Hepatocyte (in vitro differentiated cells): ENCODE measurements around the gene TEPSIN. TPM values are rescaled to one million over a fixed set of nuclear protein-coding genes. Genes with fewer than 3 reads are reported as not detected.

ENCODE experiments used
- DNase-seq: peaks from one replicate; pipeline ENCODE4 v3.0.0-alpha.2; 2016; ENCODE audit warnings: low spot score
- H2AFZ ChIP-seq: fragments of 200-600 bp; sonication (generic); 2 replicates; pipeline ENCODE4 v1.6.0; 2016; ENCODE audit warnings: antibody characterized with exemption, mild to moderate bottlenecking
- H3K27ac ChIP-seq: fragments of 200-600 bp; sonication (generic); 2 replicates; pipeline ENCODE4 v1.5.1; 2016; ENCODE audit warnings: mild to moderate bottlenecking
- H3K27me3 ChIP-seq: fragments of 200-600 bp; sonication (generic); 2 replicates; pipeline ENCODE4 v1.6.1; 2016
- H3K36me3 ChIP-seq: fragments of 200-600 bp; sonication (generic); replicated peaks from 2 replicates; pipeline ENCODE4 v1.5.1; 2016; ENCODE audit warnings: low read depth; ENCODE audit not compliant: insufficient read depth
- H3K4me1 ChIP-seq: fragments of 200-600 bp; sonication (generic); 2 replicates; pipeline ENCODE4 v1.5.1; 2016; ENCODE audit warnings: mild to moderate bottlenecking, moderate library complexity; ENCODE audit not compliant: insufficient read depth
- H3K4me2 ChIP-seq: fragments of 200-600 bp; sonication (generic); 2 replicates; pipeline ENCODE4 v1.6.0; 2016
- H3K4me3 ChIP-seq: fragments of 200-600 bp; sonication (generic); 2 replicates; pipeline ENCODE4 v1.5.1; 2016; ENCODE audit warnings: mild to moderate bottlenecking
- H3K79me2 ChIP-seq: fragments of 200-600 bp; sonication (generic); 2 replicates; pipeline ENCODE4 v1.6.0; 2017; ENCODE audit warnings: mild to moderate bottlenecking
- H3K9me2 ChIP-seq: fragments of 200-600 bp; sonication (generic); replicated peaks from 2 replicates; pipeline ENCODE4 v1.6.0; 2017; ENCODE audit warnings: mild to moderate bottlenecking; ENCODE audit not compliant: insufficient read depth
- H3K9me3 ChIP-seq: fragments of 200-600 bp; sonication (generic); 2 replicates; pipeline ENCODE4 v1.5.1; 2016; ENCODE audit warnings: low read depth, mild to moderate bottlenecking
- H4K20me1 ChIP-seq: fragments of 200-600 bp; sonication (generic); 2 replicates; pipeline ENCODE4 v1.6.0; 2016; ENCODE audit warnings: mild to moderate bottlenecking; ENCODE audit not compliant: insufficient read depth, poor library complexity, severe bottlenecking
- CTCF ChIP-seq: fragments of 200-600 bp; sonication (generic); IDR thresholded peaks from 2 replicates; pipeline ENCODE4 v1.5.1; 2016; ENCODE audit warnings: antibody characterized with exemption, mild to moderate bottlenecking; ENCODE audit not compliant: poor library complexity
- EZH2 ChIP-seq: fragments of 200-600 bp; sonication (generic); IDR thresholded peaks from 2 replicates; pipeline ENCODE4 v1.6.1; 2016; ENCODE audit warnings: antibody characterized with exemption, mild to moderate bottlenecking, borderline replicate concordance
- EZH2phosphoT487 ChIP-seq: fragments of 200-600 bp; sonication (generic); IDR thresholded peaks from one replicate; pipeline ENCODE4 v1.6.1; 2018; ENCODE audit warnings: antibody characterized with exemption, mild to moderate bottlenecking, low read depth, moderate library complexity; ENCODE audit not compliant: unreplicated experiment, severe bottlenecking
- WGBS: methylation state at CpG from one replicate; pipeline ENCODE4 v1.1.6; 2016; ENCODE audit warnings: low lambda C conversion rate; ENCODE audit errors: missing lambda C conversion rate; 5-methylcytosine and 5-hydroxymethylcytosine counted together
- polyA plus RNA-seq: library from polyadenylated mRNA; unstranded; fragments of >200 nt; fragmentation: Nextera tagmentation; extraction: Ambion mirVana; gene quantifications from 2 replicates; pipeline ENCODE4 v1.2.1, GENCODE V29; 2016
- total RNA-seq: library from RNA; depleted of rRNA; stranded (reverse); fragments of >200 nt; gene quantifications from 2 replicates; pipeline ENCODE4 v1.2.3, GENCODE V29; 2014

TEPSIN gene
- total and polyA plus RNA-seq, 2 experiments from 2014 or later, result 34.1 to 44.3 TPM

- TF ChIP-seq EZH2, result no peak
- TF ChIP-seq CTCF, result no peak
- H3K9me3 ChIP-seq, result no peaks in the 10 kb centered on the region
- H3K4me2 ChIP-seq, result no peak overlapping the region
- no peaks in the 10 kb centered on the region for H4K20me1 ChIP-seq
- no peaks in the 10 kb centered on the region for H3K27me3 ChIP-seq
- H3K79me2 ChIP-seq, result peaks cover 13% of the 10 kb centered on the region
- H3K4me1 ChIP-seq, result peaks cover 19% of the 10 kb centered on the region
- H3K27ac ChIP-seq, result no peak overlapping the region
- DNase-seq, result no peak
- H3K4me3 ChIP-seq, result no peak overlapping the region
- no peaks in the 10 kb centered on the region for H3K9me2 ChIP-seq
- WGBS, result 94% methylated on average over 17 of the region's 21 CpGs
- H2AFZ ChIP-seq, result no peak overlapping the region
- no peaks in the 10 kb centered on the region for H3K36me3 ChIP-seq
These were observed 4.9 kb downstream of the TEPSIN start for GRCh38 chr17:81233811-81234505.

GRCh38 chr17:81233316-81233715 is 5.5 kb downstream of the TEPSIN start:
- H3K79me2 ChIP-seq, result peaks cover 11% of the 10 kb centered on the region
- WGBS, result 93% methylated on average over 17 of the region's 17 CpGs
- no peak overlapping the region for H2AFZ ChIP-seq
- H3K9me3 ChIP-seq, result no peaks in the 10 kb centered on the region
- H3K27me3 ChIP-seq, result no peaks in the 10 kb centered on the region
- H4K20me1 ChIP-seq, result no peaks in the 10 kb centered on the region
- no peaks in the 10 kb centered on the region for H3K36me3 ChIP-seq
- H3K9me2 ChIP-seq, result no peaks in the 10 kb centered on the region
- peaks cover 19% of the 10 kb centered on the region for H3K4me1 ChIP-seq
- no peak overlapping the region for H3K4me2 ChIP-seq
- no peak overlapping the region for H3K27ac ChIP-seq
- TF ChIP-seq EZH2 (no peak), CTCF (no peak), EZH2phosphoT487 (no peak)
- no peak for DNase-seq
- H3K4me3 ChIP-seq, result no peak overlapping the region

GRCh38 chr17:81232616-81233241 is 6.1 kb downstream of the TEPSIN start:
- Histone ChIP-seq H3K27me3 (no peaks in the 10 kb centered on the region), H3K27ac (no peak overlapping the region), H3K9me2 (no peaks in the 10 kb centered on the region), H2AFZ (no peak overlapping the region), H3K4me1 (peaks cover 15% of the 10 kb centered on the region), H3K9me3 (no peaks in the 10 kb centered on the region), H3K4me2 (no peak overlapping the region), H3K4me3 (no peak overlapping the region), H3K36me3 (no peaks in the 10 kb centered on the region), H4K20me1 (no peaks in the 10 kb centered on the region), H3K79me2 (peaks cover 5% of the 10 kb centered on the region)
- WGBS, result 89% methylated on average over 18 of the region's 19 CpGs
- TF ChIP-seq CTCF, result no peak
- TF ChIP-seq EZH2, result no peak
- no peak for TF ChIP-seq EZH2phosphoT487
- DNase-seq, result no peak
